Measurements from ENCODE around the gene KCNN4.
A peak's percentile ranks its signal among the peaks of the same experiment; 100 is the strongest.

The KCNN4 gene

GRCh38 chr19:43760941-43761340, 19.8 kb downstream of the KCNN4 start:
- Histone ChIP-seq H3K4me3 (replicated peaks; ENCODE audit: low read depth, low read length) (no peak overlapping the region), H3K36me3 (ENCODE audit: control insufficient read depth, insufficient read depth, low read length) (no peaks in the 10 kb centered on the region), H3K27me3 (replicated peaks; ENCODE audit: control insufficient read depth, insufficient read depth, low read length) (no peaks in the 10 kb centered on the region)
- TF ChIP-seq CTCF (IDR thresholded peaks at IDR 0.05; ENCODE audit: insufficient read depth, low read length, poor library complexity, severe bottlenecking), result no peak
- DNase-seq (ENCODE audit: extremely low read depth, insufficient read length), result no peak

GRCh38 chr19:43759515-43759914, 21.3 kb downstream of the KCNN4 start:
- H3K27me3 ChIP-seq (replicated peaks; ENCODE audit: control insufficient read depth, insufficient read depth, low read length), result no peaks in the 10 kb centered on the region
- H3K4me3 ChIP-seq (replicated peaks; ENCODE audit: low read depth, low read length), result no peak overlapping the region
- peak; percentile 55 for TF ChIP-seq CTCF (IDR thresholded peaks at IDR 0.05; ENCODE audit: insufficient read depth, low read length, poor library complexity, severe bottlenecking)
- no peak for DNase-seq (ENCODE audit: extremely low read depth, insufficient read length)
- no peaks in the 10 kb centered on the region for H3K36me3 ChIP-seq (ENCODE audit: control insufficient read depth, insufficient read depth, low read length)

GRCh38 chr19:43755256-43755801, 25.4 kb downstream of the KCNN4 start:
- TF ChIP-seq CTCF (IDR thresholded peaks at IDR 0.05; ENCODE audit: insufficient read depth, low read length, poor library complexity, severe bottlenecking), result no peak
- no peaks in the 10 kb centered on the region for H3K27me3 ChIP-seq (replicated peaks; ENCODE audit: control insufficient read depth, insufficient read depth, low read length)
- peak; percentile 84 for DNase-seq (ENCODE audit: extremely low read depth, insufficient read length)
- peak overlapping the region; percentile 69 for H3K4me3 ChIP-seq (replicated peaks; ENCODE audit: low read depth, low read length)
- no peaks in the 10 kb centered on the region; the same call in 1 of the 2 replicates for H3K36me3 ChIP-seq (ENCODE audit: control insufficient read depth, insufficient read depth, low read length)

GRCh38 chr19:43754503-43755255, 26.1 kb downstream of the KCNN4 start, which contains the start of gene SMG9:
TSS of gene SMG9 (minus strand) at chr19:43754962. CDS start at chr19:43750741, 4,221 bp downstream.
- DNase-seq (ENCODE audit: extremely low read depth, insufficient read length), result peak; percentile 98
- Histone ChIP-seq H3K36me3 (ENCODE audit: control insufficient read depth, insufficient read depth, low read length) (no peaks in the 10 kb centered on the region; the same call in 1 of the 2 replicates), H3K27me3 (replicated peaks; ENCODE audit: control insufficient read depth, insufficient read depth, low read length) (no peaks in the 10 kb centered on the region), H3K4me3 (replicated peaks; ENCODE audit: low read depth, low read length) (peak within 1 kb of the TSS; percentile 69)
- no peak for TF ChIP-seq CTCF (IDR thresholded peaks at IDR 0.05; ENCODE audit: insufficient read depth, low read length, poor library complexity, severe bottlenecking)

- no peak for TF ChIP-seq CTCF (IDR thresholded peaks at IDR 0.05; ENCODE audit: insufficient read depth, low read length, poor library complexity, severe bottlenecking)
- no peak for DNase-seq (ENCODE audit: extremely low read depth, insufficient read length)
- no peaks in the 10 kb centered on the region; the same call in 1 of the 2 replicates for H3K36me3 ChIP-seq (ENCODE audit: control insufficient read depth, insufficient read depth, low read length)
- no peaks in the 10 kb centered on the region for H3K27me3 ChIP-seq (replicated peaks; ENCODE audit: control insufficient read depth, insufficient read depth, low read length)
- H3K4me3 ChIP-seq (replicated peaks; ENCODE audit: low read depth, low read length), result peak overlapping the region; percentile 69
Observed at GRCh38 chr19:43754253-43754502, 26.6 kb downstream of the KCNN4 start.
